Suprapubic skin (tissue), 3 donors: ENCODE results near the gene INSR.

ENCODE experiments used
- POLR2AphosphoS5 ChIP-seq, 3 donors: sonication (generic); formaldehyde crosslinking; IDR thresholded peaks; one replicate each; pipeline ENCODE4 v1.6.1; 2017; ENCODE audit warnings: antibody characterized with exemption in 3 of 3
- TF ChIP-seq, protein P1 (sequence below), 2 donors: fragments of 200-600 bp in 1 of 2; fragments of 450-650 bp in 1 of 2; sonication (generic) in 1 of 2; IDR thresholded peaks; one replicate each; pipeline ENCODE4 v1.5.1; 2016 to 2019; ENCODE audit warnings: antibody characterized with exemption in 2 of 2, mild to moderate bottlenecking in 1 of 2, moderate library complexity in 1 of 2

DNA sequence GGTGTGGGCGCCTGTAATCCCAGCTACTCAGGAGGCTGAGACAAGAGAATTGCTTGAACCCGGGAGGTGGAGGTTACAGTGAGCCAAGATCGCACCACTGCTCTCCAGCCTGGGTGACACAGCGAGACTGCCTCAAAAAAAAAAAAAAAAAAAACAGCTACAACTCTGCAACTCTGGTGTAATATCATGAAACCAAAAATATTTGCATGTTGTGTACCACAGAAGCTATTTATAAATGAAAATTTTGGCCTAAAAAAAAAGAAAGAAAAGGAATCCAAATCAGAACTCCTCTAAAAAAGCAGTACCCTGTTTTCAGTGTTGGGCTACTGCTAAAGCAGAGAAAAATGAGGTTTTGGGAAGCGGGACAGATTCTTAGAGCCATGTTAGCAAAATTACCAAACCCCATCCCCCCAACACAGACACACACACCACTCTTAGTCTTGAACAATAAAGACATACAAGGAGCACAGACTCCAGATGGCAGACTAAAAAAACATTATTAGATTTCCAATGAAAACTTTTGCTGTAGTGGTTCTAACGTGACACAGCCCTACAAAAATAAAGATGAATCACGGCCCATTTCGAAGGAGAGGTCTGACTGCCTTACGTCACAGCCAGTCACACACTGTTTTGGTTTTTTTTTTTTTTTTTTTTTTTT lies 51.5 kb downstream of the INSR start:
- TF ChIP-seq, protein P1, sequence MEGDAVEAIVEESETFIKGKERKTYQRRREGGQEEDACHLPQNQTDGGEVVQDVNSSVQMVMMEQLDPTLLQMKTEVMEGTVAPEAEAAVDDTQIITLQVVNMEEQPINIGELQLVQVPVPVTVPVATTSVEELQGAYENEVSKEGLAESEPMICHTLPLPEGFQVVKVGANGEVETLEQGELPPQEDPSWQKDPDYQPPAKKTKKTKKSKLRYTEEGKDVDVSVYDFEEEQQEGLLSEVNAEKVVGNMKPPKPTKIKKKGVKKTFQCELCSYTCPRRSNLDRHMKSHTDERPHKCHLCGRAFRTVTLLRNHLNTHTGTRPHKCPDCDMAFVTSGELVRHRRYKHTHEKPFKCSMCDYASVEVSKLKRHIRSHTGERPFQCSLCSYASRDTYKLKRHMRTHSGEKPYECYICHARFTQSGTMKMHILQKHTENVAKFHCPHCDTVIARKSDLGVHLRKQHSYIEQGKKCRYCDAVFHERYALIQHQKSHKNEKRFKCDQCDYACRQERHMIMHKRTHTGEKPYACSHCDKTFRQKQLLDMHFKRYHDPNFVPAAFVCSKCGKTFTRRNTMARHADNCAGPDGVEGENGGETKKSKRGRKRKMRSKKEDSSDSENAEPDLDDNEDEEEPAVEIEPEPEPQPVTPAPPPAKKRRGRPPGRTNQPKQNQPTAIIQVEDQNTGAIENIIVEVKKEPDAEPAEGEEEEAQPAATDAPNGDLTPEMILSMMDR (IDR thresholded peaks at IDR 0.05): no peak
- no peak for TF ChIP-seq POLR2AphosphoS5 (IDR thresholded peaks at IDR 0.05)
